ENCODE results near the gene ALS2CL. TPM values are rescaled to one million over a fixed set of nuclear protein-coding genes. Genes with fewer than 3 reads are reported as not detected.
"Not testable (repeated sequence)": the region's sequence is repeated elsewhere in the genome, so short reads cannot be mapped to it uniquely, and the experiment has no call there.

ALS2CL gene, protein sequence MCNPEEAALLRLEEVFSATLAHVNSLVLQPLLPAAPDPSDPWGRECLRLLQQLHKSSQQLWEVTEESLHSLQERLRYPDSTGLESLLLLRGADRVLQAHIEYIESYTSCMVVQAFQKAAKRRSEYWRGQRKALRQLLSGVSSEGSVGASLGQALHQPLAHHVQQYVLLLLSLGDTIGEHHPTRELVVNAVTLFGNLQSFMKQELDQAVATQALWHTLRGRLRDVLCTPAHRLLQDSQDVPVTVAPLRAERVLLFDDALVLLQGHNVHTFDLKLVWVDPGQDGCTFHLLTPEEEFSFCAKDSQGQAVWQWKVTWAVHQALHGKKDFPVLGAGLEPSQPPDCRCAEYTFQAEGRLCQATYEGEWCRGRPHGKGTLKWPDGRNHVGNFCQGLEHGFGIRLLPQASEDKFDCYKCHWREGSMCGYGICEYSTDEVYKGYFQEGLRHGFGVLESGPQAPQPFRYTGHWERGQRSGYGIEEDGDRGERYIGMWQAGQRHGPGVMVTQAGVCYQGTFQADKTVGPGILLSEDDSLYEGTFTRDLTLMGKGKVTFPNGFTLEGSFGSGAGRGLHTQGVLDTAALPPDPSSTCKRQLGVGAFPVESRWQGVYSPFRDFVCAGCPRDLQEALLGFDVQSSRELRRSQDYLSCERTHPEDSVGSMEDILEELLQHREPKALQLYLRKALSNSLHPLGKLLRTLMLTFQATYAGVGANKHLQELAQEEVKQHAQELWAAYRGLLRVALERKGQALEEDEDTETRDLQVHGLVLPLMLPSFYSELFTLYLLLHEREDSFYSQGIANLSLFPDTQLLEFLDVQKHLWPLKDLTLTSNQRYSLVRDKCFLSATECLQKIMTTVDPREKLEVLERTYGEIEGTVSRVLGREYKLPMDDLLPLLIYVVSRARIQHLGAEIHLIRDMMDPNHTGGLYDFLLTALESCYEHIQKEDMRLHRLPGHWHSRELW
- total RNA-seq: 1 to 10 TPM; 4.0 to 4.3 TPM

DNA sequence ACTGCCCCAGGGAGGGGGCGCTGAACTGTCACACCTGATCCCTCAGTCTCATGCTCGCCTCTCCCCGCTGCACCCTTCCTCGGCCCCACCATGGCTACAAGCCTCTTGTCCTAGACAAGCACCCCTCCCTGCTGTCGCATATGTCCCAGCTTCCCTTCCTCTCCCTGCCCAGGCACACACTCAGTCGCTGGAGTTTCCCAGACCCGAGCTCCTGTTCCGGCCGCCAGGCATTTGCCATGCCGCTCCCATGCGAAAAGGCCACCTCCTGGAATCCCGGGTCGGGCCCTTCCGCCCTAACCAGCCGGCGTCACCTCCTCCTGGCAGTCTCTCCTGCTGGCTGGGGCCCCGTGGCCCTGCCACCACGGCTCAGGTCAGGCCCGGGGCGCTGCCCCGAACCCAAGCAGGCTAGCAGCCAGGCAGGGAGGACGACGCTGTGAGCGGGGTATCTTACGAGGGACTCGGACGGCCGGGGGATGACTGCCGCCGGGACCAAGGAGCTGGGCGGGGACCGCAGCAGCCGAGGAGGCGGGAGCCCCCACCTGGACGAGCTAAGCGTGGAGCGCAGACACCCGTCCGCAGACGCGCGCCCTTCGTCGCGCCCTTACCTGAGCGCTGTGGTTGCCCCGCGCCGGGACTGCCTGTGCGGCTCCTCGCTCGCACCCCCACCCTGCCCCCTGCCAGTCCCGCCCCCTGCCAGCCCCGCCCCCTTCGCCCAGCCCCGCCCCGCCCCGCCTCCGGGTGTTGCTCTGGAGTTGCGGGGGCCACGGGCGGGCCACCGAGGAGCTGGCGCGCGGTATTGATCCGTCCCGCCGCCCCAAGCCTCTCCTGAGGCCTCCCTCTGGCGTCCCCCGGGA, at the start of gene ALS2CL:
Gene ALS2CL, minus strand, starts transcription at position 642 of the 854 bp plus-strand sequence. CDS start 4,239 bp downstream, outside the sequence.
- ChIA-PET CTCF (interaction anchor here (0.7 to 2.0 kb wide), 5 partner anchors 22 to 216 kb away, joined by 4 to 8 read pairs (median 5); no protein-coding TSS in a partner anchor), POLR2A (interaction anchor here (0.7 to 1.1 kb wide), 2 partner anchors 152 to 597 kb away, joined by 3 to 4 read pairs; no protein-coding TSS in a partner anchor)
- DNase-seq: peak; percentile 74
- H3K4me3 Mint-ChIP-seq: peak within 1 kb of the TSS; percentile 76
- intact Hi-C loops (cut with micrococcal nuclease): no loop called here
- no peak within 1 kb of the TSS for H3K27ac Mint-ChIP-seq
- no peaks in the 10 kb centered on the region for H3K36me3 Mint-ChIP-seq
- H3K4me1 Mint-ChIP-seq (ENCODE audit: low read depth): peaks cover 49% of the 10 kb centered on the region
- H3K27me3 Mint-ChIP-seq: no peaks in the 10 kb centered on the region
- no peaks in the 10 kb centered on the region for H3K9me3 Mint-ChIP-seq

DNA sequence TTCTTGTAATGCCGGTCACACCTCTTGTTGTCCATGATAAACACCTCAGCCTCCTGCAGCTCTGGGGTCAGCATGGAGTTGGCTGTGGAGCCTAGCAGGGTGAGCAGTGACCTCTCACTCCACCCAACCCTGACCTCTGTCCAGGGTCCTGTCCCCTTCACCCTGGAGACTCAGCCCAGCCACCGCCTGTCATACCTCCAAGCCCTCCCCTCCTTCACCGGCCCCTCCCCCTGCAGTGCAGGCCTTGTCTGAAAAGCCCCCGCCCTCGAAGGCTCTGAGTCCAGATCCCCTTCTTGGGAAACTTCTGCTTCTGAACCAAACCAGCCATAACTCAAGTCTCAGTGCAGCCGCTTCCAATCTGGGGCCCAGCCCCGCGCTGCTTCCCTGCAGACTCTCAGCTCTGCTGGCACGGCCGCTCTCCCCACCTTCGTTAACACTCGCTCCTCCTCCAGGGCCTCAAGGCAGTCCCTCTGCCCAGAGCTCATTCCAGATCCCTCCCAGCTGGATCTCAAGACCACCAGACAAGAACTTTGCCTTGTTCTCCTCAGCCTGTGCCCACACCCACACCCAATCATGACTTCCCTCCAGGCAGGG, 49.6 kb upstream of the ALS2CL start:
- H3K27me3 Mint-ChIP-seq: no peaks in the 10 kb centered on the region
- ChIA-PET CTCF (no interaction called here), POLR2A (no interaction called here)
- H3K4me1 Mint-ChIP-seq (ENCODE audit: low read depth): no peaks in the 10 kb centered on the region
- intact Hi-C loops (cut with micrococcal nuclease): no loop called here
- no peak overlapping the region for H3K27ac Mint-ChIP-seq
- H3K9me3 Mint-ChIP-seq: no peaks in the 10 kb centered on the region
- no peaks in the 10 kb centered on the region for H3K36me3 Mint-ChIP-seq
- DNase-seq: no peak
- no peak overlapping the region for H3K4me3 Mint-ChIP-seq

DNA sequence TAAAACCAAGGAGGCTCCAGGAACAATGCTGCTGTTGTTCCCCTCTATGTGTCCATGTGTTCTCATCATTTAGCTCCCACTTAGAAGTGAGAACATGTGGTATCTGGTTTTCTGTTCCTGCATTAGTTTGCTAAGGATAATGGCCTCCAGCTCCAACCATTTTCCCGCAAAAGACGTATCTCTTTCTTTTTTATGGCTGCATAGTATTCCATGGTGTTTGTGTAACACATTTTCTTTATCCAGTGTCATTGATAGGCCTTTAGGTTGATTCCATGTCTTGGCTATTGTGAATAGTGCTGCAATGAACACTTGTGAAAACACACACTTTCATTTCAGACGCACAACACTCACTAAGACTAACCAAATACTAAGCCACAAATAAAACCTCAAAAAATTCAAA, 46.1 kb upstream of the ALS2CL start:
- H3K4me1 Mint-ChIP-seq (ENCODE audit: low read depth); H3K9me3 Mint-ChIP-seq; POLR2A ChIA-PET; DNase-seq; intact Hi-C loops (cut with micrococcal nuclease); CTCF ChIA-PET; H3K27ac Mint-ChIP-seq; H3K27me3 Mint-ChIP-seq; H3K4me3 Mint-ChIP-seq; H3K36me3 Mint-ChIP-seq: not testable (repeated sequence)

DNA sequence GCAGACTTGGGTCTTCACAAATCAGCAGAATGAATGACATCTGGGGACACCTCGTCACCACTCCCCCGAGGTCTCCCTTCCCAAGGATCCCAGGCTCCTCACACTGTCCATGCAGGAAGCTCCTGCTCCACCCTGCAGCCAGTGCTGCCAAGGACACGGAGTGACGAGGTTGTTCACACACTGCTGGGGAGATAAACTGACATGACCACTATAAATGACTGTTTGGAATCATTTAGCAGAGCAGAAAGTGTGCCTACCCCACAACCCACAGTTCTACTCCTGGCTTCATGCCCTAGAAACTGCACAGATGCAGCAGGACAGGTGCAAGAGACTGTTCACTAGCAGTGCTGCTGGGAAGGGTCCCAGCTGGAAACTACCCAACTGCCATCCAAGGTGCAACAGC, 43.9 kb upstream of the ALS2CL start:
- CTCF ChIA-PET: interaction anchor here (1.1 kb wide), 1 partner anchor 107 kb away, joined by 3 read pairs; no protein-coding TSS in a partner anchor
- POLR2A ChIA-PET: no interaction called here
- H3K36me3 Mint-ChIP-seq: no peaks in the 10 kb centered on the region
- H3K4me3 Mint-ChIP-seq: no peak overlapping the region
- H3K9me3 Mint-ChIP-seq: no peaks in the 10 kb centered on the region
- DNase-seq: no peak
- intact Hi-C loops (cut with micrococcal nuclease): no loop called here
- H3K27ac Mint-ChIP-seq: no peak overlapping the region
- peaks cover 6% of the 10 kb centered on the region for H3K27me3 Mint-ChIP-seq
- no peaks in the 10 kb centered on the region for H3K4me1 Mint-ChIP-seq (ENCODE audit: low read depth)

DNA sequence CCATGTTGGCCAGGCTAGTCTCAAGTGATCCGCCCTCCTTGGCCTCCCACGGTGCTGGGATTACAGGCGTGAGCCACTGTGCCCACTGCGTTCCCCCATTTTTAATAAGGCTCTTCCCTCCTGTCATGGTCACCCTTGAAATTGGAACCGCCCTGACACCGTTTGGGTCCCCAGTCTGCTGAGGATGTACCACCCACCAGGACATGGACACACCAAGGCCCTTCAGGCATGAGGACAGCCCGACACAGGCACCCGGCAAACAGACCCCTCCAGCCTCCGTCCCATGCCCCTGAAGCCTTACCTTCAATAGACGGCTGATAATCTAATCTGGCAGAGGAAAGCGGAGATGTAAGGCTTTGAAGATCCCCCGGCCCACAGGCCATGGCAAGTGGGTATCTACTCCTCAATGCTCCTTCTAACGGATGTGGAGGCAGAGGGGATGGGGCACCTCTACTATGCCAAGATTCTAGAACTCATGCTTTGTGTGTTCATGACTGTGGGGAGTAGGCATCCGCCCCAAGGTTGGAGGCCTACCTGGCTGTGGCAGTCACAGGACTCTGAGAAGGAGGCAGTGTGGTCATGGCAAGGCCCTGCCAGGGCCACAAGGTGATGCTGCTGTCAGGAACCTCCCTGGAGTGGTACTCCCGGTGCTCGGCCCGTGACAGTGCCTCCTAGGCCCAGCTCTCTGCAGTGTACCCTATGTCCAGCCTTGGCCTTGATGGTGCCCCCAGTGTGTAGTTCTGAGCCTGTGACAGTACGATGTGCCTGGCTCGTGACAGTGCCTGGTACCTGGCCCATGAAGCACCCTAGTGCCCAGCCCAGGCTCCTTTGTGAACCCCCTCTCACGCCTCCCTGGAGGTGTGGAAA, 42.8 kb upstream of the ALS2CL start:
- no peak overlapping the region for H3K27ac Mint-ChIP-seq
- no peaks in the 10 kb centered on the region for H3K36me3 Mint-ChIP-seq
- DNase-seq: no peak
- no peak overlapping the region for H3K4me3 Mint-ChIP-seq
- ChIA-PET POLR2A (no interaction called here), CTCF (no interaction called here)
- intact Hi-C loops (cut with micrococcal nuclease): no loop called here
- no peaks in the 10 kb centered on the region for H3K9me3 Mint-ChIP-seq
- H3K4me1 Mint-ChIP-seq (ENCODE audit: low read depth): no peaks in the 10 kb centered on the region
- H3K27me3 Mint-ChIP-seq: peaks cover 7% of the 10 kb centered on the region

DNA sequence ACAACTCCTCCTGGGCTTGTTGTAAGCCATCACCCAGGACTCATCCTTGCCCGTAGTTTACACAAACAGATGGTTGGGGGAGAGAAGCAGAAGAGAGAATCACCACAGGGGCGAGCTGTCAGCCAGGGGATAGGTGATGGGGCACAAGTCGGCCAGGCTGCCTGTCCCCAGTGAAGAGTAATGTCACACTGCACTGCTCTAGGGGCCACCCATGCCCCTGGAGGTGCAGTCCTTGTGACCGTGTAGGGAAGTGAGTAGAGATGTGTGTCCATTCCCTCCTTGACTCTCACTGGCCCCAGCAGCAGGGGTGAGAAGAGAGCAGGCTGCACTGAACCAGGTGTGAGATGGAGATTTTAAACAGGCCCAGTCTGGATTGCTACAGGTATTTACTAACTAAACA, 41.3 kb upstream of the ALS2CL start:
- intact Hi-C loops (cut with micrococcal nuclease): no loop called here
- CTCF ChIA-PET: no interaction called here
- H3K4me3 Mint-ChIP-seq: no peak overlapping the region
- no peaks in the 10 kb centered on the region for H3K4me1 Mint-ChIP-seq (ENCODE audit: low read depth)
- H3K27me3 Mint-ChIP-seq: peaks cover 7% of the 10 kb centered on the region
- DNase-seq: no peak
- no peak overlapping the region for H3K27ac Mint-ChIP-seq
- no peaks in the 10 kb centered on the region for H3K36me3 Mint-ChIP-seq
- no peaks in the 10 kb centered on the region for H3K9me3 Mint-ChIP-seq
- POLR2A ChIA-PET: no interaction called here

DNA sequence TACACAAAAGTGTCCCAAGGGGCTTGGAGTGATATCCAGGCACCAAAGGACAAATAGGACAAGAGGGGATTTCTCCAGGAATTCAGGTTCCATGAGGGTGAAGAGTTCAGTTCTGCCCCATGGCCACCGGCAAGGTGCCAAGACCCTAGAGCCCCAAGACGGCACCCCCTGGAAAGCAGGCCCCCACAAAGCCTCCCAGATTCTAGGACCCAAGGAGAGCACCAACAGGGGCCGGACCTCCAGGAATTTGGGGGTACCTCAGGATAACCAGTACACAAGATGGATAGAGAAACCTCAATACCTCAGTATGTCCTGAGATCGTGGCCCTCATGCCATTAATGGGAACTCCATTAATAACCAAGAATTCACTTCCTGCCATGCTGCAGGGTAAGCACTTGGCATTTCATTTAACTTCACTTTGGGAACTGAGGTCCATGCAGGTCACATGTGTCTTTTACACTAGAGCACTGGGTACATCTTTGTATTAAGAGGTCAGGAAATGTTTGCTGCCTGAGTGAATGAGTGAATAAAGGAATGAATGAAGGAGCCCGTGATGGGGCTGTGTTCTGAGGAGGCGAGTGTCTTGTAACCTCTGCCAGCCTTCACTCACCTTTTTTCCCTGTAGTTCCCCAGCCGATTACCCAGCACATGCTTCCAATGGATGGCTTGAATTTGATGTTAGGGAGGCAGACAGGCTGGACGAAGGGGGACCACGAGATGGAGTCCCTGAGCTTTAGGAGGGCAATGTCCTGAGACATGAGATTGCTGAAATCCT, 39.7 kb upstream of the ALS2CL start:
- Mint-ChIP-seq H3K9me3 (no peaks in the 10 kb centered on the region), H3K4me3 (no peak overlapping the region), H3K4me1 (ENCODE audit: low read depth) (no peaks in the 10 kb centered on the region), H3K27me3 (peaks cover 7% of the 10 kb centered on the region), H3K36me3 (no peaks in the 10 kb centered on the region), H3K27ac (no peak overlapping the region)
- CTCF ChIA-PET: no interaction called here
- intact Hi-C loops (cut with micrococcal nuclease): no loop called here
- POLR2A ChIA-PET: no interaction called here
- no peak for DNase-seq

DNA sequence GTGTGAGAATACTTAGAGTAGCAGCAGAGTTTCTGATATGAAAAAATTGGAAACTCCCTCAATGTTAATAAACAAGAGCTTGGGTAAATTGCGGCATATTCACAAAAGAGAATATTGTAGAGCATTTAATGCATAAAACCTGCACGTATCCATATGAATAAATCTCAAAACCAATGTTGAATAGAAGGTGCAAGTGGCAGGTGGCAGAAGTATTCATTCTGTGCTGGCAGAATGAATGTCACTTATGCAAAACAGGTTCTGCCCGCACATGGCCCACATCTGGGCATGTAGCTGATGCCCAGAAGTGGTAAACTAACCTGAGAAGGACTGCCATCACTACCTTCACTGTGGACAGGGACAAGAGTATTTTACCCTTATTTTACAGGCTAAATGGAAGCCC, 38.3 kb upstream of the ALS2CL start:
- intact Hi-C loops (cut with micrococcal nuclease): no loop called here
- no peak overlapping the region for H3K4me3 Mint-ChIP-seq
- POLR2A ChIA-PET: no interaction called here
- peaks cover 9% of the 10 kb centered on the region for H3K27me3 Mint-ChIP-seq
- no peaks in the 10 kb centered on the region for H3K4me1 Mint-ChIP-seq (ENCODE audit: low read depth)
- H3K27ac Mint-ChIP-seq: no peak overlapping the region
- no peaks in the 10 kb centered on the region for H3K36me3 Mint-ChIP-seq
- no peaks in the 10 kb centered on the region for H3K9me3 Mint-ChIP-seq
- CTCF ChIA-PET: no interaction called here
- DNase-seq: no peak

DNA sequence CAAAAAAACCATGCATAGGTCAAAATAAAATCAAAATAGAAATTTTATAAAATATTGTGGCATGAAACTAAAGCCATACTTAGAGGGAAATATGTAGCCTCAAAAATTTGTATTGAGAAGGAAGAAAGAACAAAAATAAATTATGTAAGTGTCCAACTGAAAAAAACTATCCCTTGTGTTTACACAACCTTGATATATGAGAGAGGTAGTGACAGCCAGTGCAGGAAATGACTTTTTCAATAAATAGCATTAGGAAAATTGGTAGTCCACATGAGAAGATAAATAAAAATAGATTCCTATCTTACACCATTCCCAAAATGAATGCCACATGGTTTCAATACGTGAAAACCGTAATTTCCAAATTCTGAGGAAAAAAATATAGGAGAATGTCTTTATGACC, 37.3 kb upstream of the ALS2CL start:
- no peak overlapping the region for H3K4me3 Mint-ChIP-seq
- intact Hi-C loops (cut with micrococcal nuclease): no loop called here
- POLR2A ChIA-PET: no interaction called here
- H3K9me3 Mint-ChIP-seq: no peaks in the 10 kb centered on the region
- no peak overlapping the region for H3K27ac Mint-ChIP-seq
- DNase-seq: no peak
- peaks cover 7% of the 10 kb centered on the region for H3K27me3 Mint-ChIP-seq
- no peaks in the 10 kb centered on the region for H3K36me3 Mint-ChIP-seq
- H3K4me1 Mint-ChIP-seq (ENCODE audit: low read depth): no peaks in the 10 kb centered on the region
- CTCF ChIA-PET: no interaction called here

DNA sequence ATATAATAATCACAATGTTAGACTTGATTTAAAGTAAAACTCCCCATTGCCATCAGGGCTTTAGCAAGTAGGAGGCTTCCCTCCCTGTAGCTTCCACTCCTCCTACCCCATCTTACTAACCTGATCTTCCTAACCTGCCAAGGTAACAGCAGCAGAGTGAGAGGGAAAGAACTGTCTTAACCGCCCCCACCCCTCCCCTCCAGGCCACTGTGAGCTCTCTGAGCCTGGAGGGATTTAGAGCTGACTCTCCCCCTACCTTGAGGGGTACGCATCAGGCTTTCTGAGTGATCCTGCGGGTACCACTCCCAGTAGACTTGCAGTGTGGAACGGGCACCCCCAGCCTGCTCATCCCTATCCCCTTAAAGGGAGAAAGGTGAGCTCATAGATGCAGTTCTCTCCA, 35.6 kb upstream of the ALS2CL start:
- Mint-ChIP-seq H3K36me3 (no peaks in the 10 kb centered on the region), H3K4me1 (ENCODE audit: low read depth) (peaks cover 3% of the 10 kb centered on the region), H3K4me3 (no peak overlapping the region), H3K27me3 (peaks cover 7% of the 10 kb centered on the region), H3K27ac (no peak overlapping the region), H3K9me3 (no peaks in the 10 kb centered on the region)
- no peak for DNase-seq
- ChIA-PET CTCF (no interaction called here), POLR2A (no interaction called here)
- intact Hi-C loops (cut with micrococcal nuclease): no loop called here
